Activated naive CD8-positive, alpha-beta T cell treated with anti-CD3 and anti-CD28 coated beads for 36 hours (primary cell): ENCODE results near the gene DCTN5. TPM values are rescaled to one million over a fixed set of nuclear protein-coding genes. Genes with fewer than 3 reads are reported as not detected.
"Not testable (repeated sequence)": the region's sequence is repeated elsewhere in the genome, so short reads cannot be mapped to it uniquely, and the experiment has no call there.

Source experiments
- DNase-seq: peaks from one replicate; pipeline ENCODE4 v3.0.0; 2021
- H3K27ac Mint-ChIP-seq: one replicate; pipeline ENCODE4 v1.8.0; 2022; ENCODE audit warnings: mild to moderate bottlenecking, moderate library complexity, mixed read lengths
- H3K27me3 Mint-ChIP-seq: one replicate; pipeline ENCODE4 v1.8.0; 2022; ENCODE audit warnings: mild to moderate bottlenecking, mixed read lengths
- H3K36me3 Mint-ChIP-seq: one replicate; pipeline ENCODE4 v1.8.0; 2021; ENCODE audit warnings: mild to moderate bottlenecking, mixed read lengths
- H3K4me1 Mint-ChIP-seq: one replicate; pipeline ENCODE4 v1.8.0; 2021; ENCODE audit warnings: mixed read lengths
- H3K4me3 Mint-ChIP-seq: one replicate; pipeline ENCODE4 v1.8.0; 2022; ENCODE audit warnings: mild to moderate bottlenecking, moderate library complexity, mixed read lengths
- H3K9me3 Mint-ChIP-seq: one replicate; pipeline ENCODE4 v1.8.0; 2022; ENCODE audit warnings: mixed read lengths
- total RNA-seq, 2 experiments: library from RNA; stranded (reverse); gene quantifications; one replicate each; pipeline ENCODE4 v1.2.3, GENCODE V29; 2021

The DCTN5 gene
- total RNA-seq = 10 to 100 TPM; 81.3 to 88.0 TPM

GRCh38 chr16:23640931-23641765 is at the start of gene DCTN5, which contains the start of gene PALB2:
Gene DCTN5, plus strand, starts transcription at chr16:23641466. Its CDS starts 77 bp downstream, at chr16:23641543.
Gene PALB2, minus strand, starts transcription at chr16:23641310. Its CDS starts 153 bp downstream, at chr16:23641157.
- peak within 1 kb of the TSS; percentile 98 for H3K4me3 Mint-ChIP-seq
- peaks cover 41% of the 10 kb centered on the region for H3K36me3 Mint-ChIP-seq
- no peaks in the 10 kb centered on the region for H3K27me3 Mint-ChIP-seq
- peak; percentile 92 for DNase-seq
- peak within 1 kb of the TSS; percentile 96 for H3K27ac Mint-ChIP-seq
- peaks cover 2% of the 10 kb centered on the region for H3K9me3 Mint-ChIP-seq
- H3K4me1 Mint-ChIP-seq = peaks cover 27% of the 10 kb centered on the region

DNA sequence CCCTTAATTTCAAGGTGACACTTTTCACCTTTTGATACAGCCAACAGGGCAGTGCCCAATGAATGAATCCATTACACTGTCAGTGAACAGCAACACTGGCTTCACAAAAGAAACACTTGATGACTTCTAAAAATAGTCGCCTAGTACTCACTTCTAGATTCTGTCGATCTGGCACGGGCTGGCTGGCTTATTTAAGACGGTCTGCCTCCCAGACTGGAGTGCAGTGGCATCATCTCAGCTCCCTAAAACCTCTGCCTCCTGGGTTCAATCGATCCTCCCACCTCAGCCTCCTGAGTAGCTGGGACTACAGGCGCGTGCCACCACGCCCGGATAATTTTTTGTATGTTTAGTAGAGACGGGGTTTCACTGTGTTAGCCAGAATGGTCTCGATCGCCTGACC is 47.1 kb upstream of the DCTN5 start:
- Mint-ChIP-seq H3K9me3 (no peaks in the 10 kb centered on the region), H3K4me1 (peaks cover 16% of the 10 kb centered on the region), H3K27ac (peak overlapping the region; percentile 25), H3K27me3 (no peaks in the 10 kb centered on the region), H3K36me3 (peaks cover 22% of the 10 kb centered on the region), H3K4me3 (no peak overlapping the region)
- DNase-seq = no peak

DNA sequence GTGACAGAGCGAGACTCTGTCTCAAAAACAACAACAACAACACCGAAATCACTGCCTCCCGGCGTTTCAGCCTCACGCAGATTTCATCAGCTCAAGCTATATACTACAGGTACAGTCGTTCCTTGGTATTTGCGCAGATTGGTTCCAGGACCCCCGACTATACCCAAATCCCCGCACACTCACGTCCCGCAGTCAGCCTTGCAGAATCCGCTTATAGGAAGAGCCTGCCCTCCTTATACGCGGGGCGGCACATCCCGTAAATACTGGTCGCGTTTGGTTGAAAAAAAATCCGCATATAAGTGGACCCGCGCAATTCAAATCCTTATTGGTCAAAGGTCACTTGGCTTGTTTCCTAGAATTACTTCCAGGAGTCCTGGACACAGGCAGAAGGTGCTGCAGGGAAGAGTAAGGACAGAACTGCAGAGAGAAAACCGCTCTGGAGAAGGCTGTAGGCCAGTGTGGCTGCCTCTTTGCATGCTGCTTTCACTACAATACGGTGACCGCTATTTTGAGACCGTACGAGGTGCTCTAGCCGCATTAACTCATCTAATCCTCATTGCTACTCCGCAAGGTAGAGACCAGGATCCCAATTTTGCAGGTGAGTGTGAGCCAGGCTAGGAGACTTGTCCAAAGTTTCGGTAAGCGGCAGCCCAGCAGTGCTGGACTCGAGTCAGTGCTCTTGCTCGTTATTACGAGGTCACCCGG is 45.9 kb upstream of the DCTN5 start:
- no peak for DNase-seq
- Mint-ChIP-seq H3K4me1 (peaks cover 16% of the 10 kb centered on the region), H3K27ac (peak overlapping the region; percentile 74), H3K9me3 (no peaks in the 10 kb centered on the region), H3K27me3 (no peaks in the 10 kb centered on the region), H3K36me3 (peaks cover 19% of the 10 kb centered on the region), H3K4me3 (peak overlapping the region; percentile 84)

GRCh38 chr16:23595951-23596720 is 45.1 kb upstream of the DCTN5 start, which contains the start of gene NDUFAB1:
Gene NDUFAB1, minus strand, starts transcription at chr16:23596316. Its CDS starts 26 bp downstream, at chr16:23596290.
- H3K36me3 Mint-ChIP-seq = peaks cover 16% of the 10 kb centered on the region
- H3K27me3 Mint-ChIP-seq = no peaks in the 10 kb centered on the region
- peak; percentile 95 for DNase-seq
- peaks cover 16% of the 10 kb centered on the region for H3K4me1 Mint-ChIP-seq
- peak within 1 kb of the TSS; percentile 78 for H3K27ac Mint-ChIP-seq
- H3K9me3 Mint-ChIP-seq = no peaks in the 10 kb centered on the region
- peak within 1 kb of the TSS; percentile 84 for H3K4me3 Mint-ChIP-seq

GRCh38 chr16:23597003-23597756 is 44.1 kb upstream of the DCTN5 start:
- Mint-ChIP-seq H3K4me3 (no peak overlapping the region), H3K27me3 (no peaks in the 10 kb centered on the region), H3K27ac (peak overlapping the region; percentile 26), H3K36me3 (peaks cover 12% of the 10 kb centered on the region), H3K4me1 (peaks cover 11% of the 10 kb centered on the region), H3K9me3 (no peaks in the 10 kb centered on the region)
- peak; percentile 11 for DNase-seq

DNA sequence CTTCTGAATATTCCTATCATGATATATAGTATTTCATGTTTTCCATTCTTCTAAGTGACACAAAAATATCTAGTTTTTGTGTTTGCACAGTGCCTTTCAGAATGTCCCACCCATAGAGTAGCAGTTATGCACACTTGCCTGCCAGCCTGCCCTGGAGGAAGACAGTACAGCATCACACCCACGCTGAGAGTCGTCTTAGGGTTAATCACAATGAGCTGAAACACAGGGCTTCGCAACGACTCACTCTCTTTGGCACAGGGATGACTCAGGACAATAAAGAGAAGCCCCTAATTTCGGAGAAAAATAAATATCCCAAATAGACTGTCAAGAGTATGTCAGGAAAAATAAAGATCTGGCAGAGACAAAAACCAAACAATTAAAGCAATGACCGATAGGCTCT is 33.5 kb upstream of the DCTN5 start:
- H3K36me3 Mint-ChIP-seq = peaks cover 6% of the 10 kb centered on the region
- H3K9me3 Mint-ChIP-seq = no peaks in the 10 kb centered on the region
- no peak overlapping the region for H3K4me3 Mint-ChIP-seq
- H3K27ac Mint-ChIP-seq = no peak overlapping the region
- no peaks in the 10 kb centered on the region for H3K4me1 Mint-ChIP-seq
- no peaks in the 10 kb centered on the region for H3K27me3 Mint-ChIP-seq
- DNase-seq = no peak

- no peak overlapping the region for H3K4me3 Mint-ChIP-seq
- H3K9me3 Mint-ChIP-seq = no peaks in the 10 kb centered on the region
- DNase-seq = no peak
- H3K27me3 Mint-ChIP-seq = no peaks in the 10 kb centered on the region
- H3K27ac Mint-ChIP-seq = no peak overlapping the region
- no peaks in the 10 kb centered on the region for H3K4me1 Mint-ChIP-seq
- H3K36me3 Mint-ChIP-seq = peaks cover 6% of the 10 kb centered on the region
Observed at GRCh38 chr16:23608194-23608593, 33.1 kb upstream of the DCTN5 start.

DNA sequence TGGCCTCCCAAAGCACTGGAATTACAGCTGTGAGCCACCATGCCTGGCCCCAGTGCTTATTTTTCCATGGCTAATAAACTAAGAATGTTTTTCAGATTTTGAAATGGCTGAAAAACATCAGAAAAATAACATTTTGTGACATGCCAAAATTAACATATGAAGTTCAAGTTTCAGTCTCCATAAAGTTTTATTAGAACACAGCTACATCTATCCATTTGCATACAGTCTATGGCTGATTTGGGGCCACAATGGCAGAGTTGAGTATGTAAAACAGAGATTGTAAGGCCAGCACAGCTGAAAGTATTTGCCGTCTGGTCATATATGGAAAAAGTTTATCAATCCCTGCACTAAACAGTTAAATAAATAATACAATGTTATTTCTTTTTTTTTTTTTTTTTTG is 31.3 kb upstream of the DCTN5 start:
- no peak overlapping the region for H3K27ac Mint-ChIP-seq
- DNase-seq = no peak
- peaks cover 4% of the 10 kb centered on the region for H3K36me3 Mint-ChIP-seq
- no peaks in the 10 kb centered on the region for H3K27me3 Mint-ChIP-seq
- no peaks in the 10 kb centered on the region for H3K9me3 Mint-ChIP-seq
- H3K4me1 Mint-ChIP-seq = no peaks in the 10 kb centered on the region
- H3K4me3 Mint-ChIP-seq = no peak overlapping the region

GRCh38 chr16:23610905-23611304 is 30.4 kb upstream of the DCTN5 start:
- not testable (repeated sequence) for H3K4me1 Mint-ChIP-seq, H3K4me3 Mint-ChIP-seq, DNase-seq, H3K27me3 Mint-ChIP-seq, H3K27ac Mint-ChIP-seq, H3K36me3 Mint-ChIP-seq, H3K9me3 Mint-ChIP-seq

- peaks cover 11% of the 10 kb centered on the region for H3K36me3 Mint-ChIP-seq
- H3K27ac Mint-ChIP-seq = no peak overlapping the region
- no peaks in the 10 kb centered on the region for H3K27me3 Mint-ChIP-seq
- H3K9me3 Mint-ChIP-seq = no peaks in the 10 kb centered on the region
- no peak for DNase-seq
- no peak overlapping the region for H3K4me3 Mint-ChIP-seq
- H3K4me1 Mint-ChIP-seq = no peaks in the 10 kb centered on the region
Observed at GRCh38 chr16:23611936-23612335, 29.3 kb upstream of the DCTN5 start.

GRCh38 chr16:23615805-23616204 is 25.5 kb upstream of the DCTN5 start:
- no peak for DNase-seq
- Mint-ChIP-seq H3K27ac (no peak overlapping the region), H3K36me3 (peaks cover 18% of the 10 kb centered on the region), H3K27me3 (no peaks in the 10 kb centered on the region), H3K4me3 (no peak overlapping the region), H3K9me3 (no peaks in the 10 kb centered on the region), H3K4me1 (no peaks in the 10 kb centered on the region)

GRCh38 chr16:23624092-23624491 is 17.2 kb upstream of the DCTN5 start:
- DNase-seq = no peak
- H3K4me1 Mint-ChIP-seq = no peaks in the 10 kb centered on the region
- H3K36me3 Mint-ChIP-seq = peaks cover 17% of the 10 kb centered on the region
- no peak overlapping the region for H3K27ac Mint-ChIP-seq
- H3K4me3 Mint-ChIP-seq = no peak overlapping the region
- no peaks in the 10 kb centered on the region for H3K27me3 Mint-ChIP-seq
- no peaks in the 10 kb centered on the region for H3K9me3 Mint-ChIP-seq

GRCh38 chr16:23629516-23629915 is 11.8 kb upstream of the DCTN5 start:
- Mint-ChIP-seq H3K9me3 (no peaks in the 10 kb centered on the region), H3K27ac (no peak overlapping the region), H3K4me3 (no peak overlapping the region), H3K36me3 (peaks cover 27% of the 10 kb centered on the region), H3K4me1 (peaks cover 14% of the 10 kb centered on the region), H3K27me3 (no peaks in the 10 kb centered on the region)
- DNase-seq = no peak

DNA sequence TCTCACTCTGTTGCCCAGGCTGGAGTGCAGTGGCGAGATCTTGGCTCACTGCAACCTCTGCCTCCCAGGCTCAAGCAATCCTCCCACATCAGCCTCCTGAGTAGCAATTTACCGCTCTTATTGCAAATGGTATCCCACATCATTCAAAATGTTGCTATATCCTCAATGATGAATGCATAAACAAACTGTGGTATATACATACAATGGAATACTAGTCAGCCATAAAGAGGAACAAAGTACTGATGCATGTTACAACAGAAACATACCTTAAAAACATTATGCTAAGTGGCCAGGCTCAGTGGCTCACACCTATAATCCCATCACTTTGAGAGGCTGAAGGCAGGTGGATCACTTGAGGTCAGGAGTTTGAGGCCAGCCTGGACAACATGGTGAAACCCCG is 9.4 kb upstream of the DCTN5 start:
- not testable (repeated sequence) for H3K27me3 Mint-ChIP-seq, H3K27ac Mint-ChIP-seq, H3K9me3 Mint-ChIP-seq, DNase-seq, H3K4me3 Mint-ChIP-seq
- Mint-ChIP-seq H3K4me1 (peaks cover 16% of the 10 kb centered on the region), H3K36me3 (peaks cover 34% of the 10 kb centered on the region)
